HG03025 (cell line): ENCODE measurements around the gene MARCKSL1.
"Not testable (repeated sequence)": the region's sequence is repeated elsewhere in the genome, so short reads cannot be mapped to it uniquely, and the experiment has no call there.

Experiments
- ATAC-seq: cut with Tn5 transposase; IDR thresholded peaks from one replicate; pipeline ENCODE4 v1.9.1; 2021; ENCODE audit warnings: mild to moderate bottlenecking, moderate library complexity; ENCODE audit not compliant: unreplicated experiment, low FRiP score

Gene MARCKSL1

GRCh38 chr1:32334274-32334861 is 1.7 kb downstream of the MARCKSL1 start:
- ATAC-seq: no peak

GRCh38 chr1:32333251-32333963 is 2.6 kb downstream of the MARCKSL1 start:
- ATAC-seq: no peak

GRCh38 chr1:32332290-32333079 is 3.5 kb downstream of the MARCKSL1 start:
- no peak for ATAC-seq

- ATAC-seq: no peak
These were observed 4.5 kb downstream of the MARCKSL1 start for GRCh38 chr1:32331549-32331948.

- ATAC-seq: no peak
These were observed 5.4 kb downstream of the MARCKSL1 start for GRCh38 chr1:32330558-32331151.

GRCh38 chr1:32329931-32330466 is 6.0 kb downstream of the MARCKSL1 start:
- no peak for ATAC-seq

- ATAC-seq: no peak
These were observed 8.8 kb downstream of the MARCKSL1 start for GRCh38 chr1:32327204-32327603.

- ATAC-seq: no peak
These were observed 14.2 kb downstream of the MARCKSL1 start for GRCh38 chr1:32321712-32322291.

GRCh38 chr1:32318127-32318869 is 17.7 kb downstream of the MARCKSL1 start:
- no peak for ATAC-seq

GRCh38 chr1:32316903-32317277 is 19.1 kb downstream of the MARCKSL1 start:
- no peak for ATAC-seq

GRCh38 chr1:32311709-32312393 is 24.2 kb downstream of the MARCKSL1 start:
- ATAC-seq: no peak

GRCh38 chr1:32309960-32310359 is 26.1 kb downstream of the MARCKSL1 start:
- no peak for ATAC-seq

- ATAC-seq: no peak
These were observed 28.7 kb downstream of the MARCKSL1 start for GRCh38 chr1:32307324-32307723.

- ATAC-seq: no peak
These were observed 30.7 kb downstream of the MARCKSL1 start for GRCh38 chr1:32305310-32305709.

- no peak for ATAC-seq
These were observed 31.9 kb downstream of the MARCKSL1 start for GRCh38 chr1:32303997-32304622.

- no peak for ATAC-seq
These were observed 32.7 kb downstream of the MARCKSL1 start for GRCh38 chr1:32303358-32303757.

- no peak for ATAC-seq
These were observed 36.7 kb downstream of the MARCKSL1 start for GRCh38 chr1:32299327-32299726.

- not testable (repeated sequence) for ATAC-seq
These were observed 37.8 kb downstream of the MARCKSL1 start for GRCh38 chr1:32298211-32298610.
